GM21381 (cell line): Measurements from ENCODE around the gene SCYL3.
"Not testable (repeated sequence)": the region's sequence is repeated elsewhere in the genome, so short reads cannot be mapped to it uniquely, and the experiment has no call there.

Source experiments
- ATAC-seq: cut with Tn5 transposase; IDR thresholded peaks from one replicate; pipeline ENCODE4 v1.9.1; 2021; ENCODE audit warnings: mild to moderate bottlenecking, moderate library complexity; ENCODE audit not compliant: unreplicated experiment

SCYL3 gene

GRCh38 chr1:169872906-169873305 lies 20.8 kb downstream of the SCYL3 start:
- no peak for ATAC-seq

- ATAC-seq = not testable (repeated sequence)
These were observed 21.7 kb downstream of the SCYL3 start for GRCh38 chr1:169871988-169872387.

DNA sequence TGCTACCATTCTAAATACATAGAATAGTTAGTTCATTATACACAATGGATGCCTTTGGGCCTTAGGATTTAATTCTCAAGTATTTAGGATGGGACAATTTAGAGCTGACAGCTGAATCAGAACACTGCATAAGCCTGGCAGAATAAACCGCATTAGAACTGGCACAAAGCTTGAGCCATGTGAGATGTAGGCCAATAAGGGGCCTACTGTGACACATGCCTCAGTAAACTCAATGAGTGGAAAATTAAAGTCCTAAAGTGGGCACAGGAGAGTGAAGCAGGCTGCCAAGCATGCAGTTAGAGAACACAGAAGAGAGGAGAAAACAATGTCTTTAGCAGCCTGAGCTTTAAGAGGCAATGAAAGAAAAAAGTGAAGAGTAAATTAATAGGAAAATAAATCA lies 24.3 kb downstream of the SCYL3 start:
- no peak for ATAC-seq

- ATAC-seq = no peak
These were observed 24.7 kb downstream of the SCYL3 start for GRCh38 chr1:169868978-169869377.

- ATAC-seq = no peak
These were observed 26.6 kb downstream of the SCYL3 start for GRCh38 chr1:169867012-169867675.

- no peak for ATAC-seq
These were observed 27.1 kb downstream of the SCYL3 start for GRCh38 chr1:169866577-169866976.

DNA sequence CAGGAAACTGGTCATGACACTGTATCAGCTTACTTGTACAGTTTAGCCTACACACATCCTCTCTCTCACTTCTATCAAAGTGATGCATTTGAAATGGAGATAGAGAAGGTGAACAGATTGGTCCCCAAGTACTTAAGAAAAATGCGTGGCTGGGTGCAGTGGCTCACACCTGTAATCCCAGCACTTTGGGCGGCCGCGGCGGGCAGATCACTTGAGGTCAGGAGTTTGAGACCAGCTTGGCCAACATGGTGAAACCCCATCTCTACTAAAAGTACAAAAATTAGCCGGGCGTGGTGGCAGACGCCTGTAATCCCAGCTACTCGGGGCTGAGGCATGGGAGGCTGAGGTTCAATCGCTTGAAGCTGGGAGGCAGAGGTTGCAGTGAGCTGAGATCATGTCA lies 29.2 kb downstream of the SCYL3 start:
- not testable (repeated sequence) for ATAC-seq

GRCh38 chr1:169860750-169861149 lies 32.9 kb downstream of the SCYL3 start:
- no peak for ATAC-seq

DNA sequence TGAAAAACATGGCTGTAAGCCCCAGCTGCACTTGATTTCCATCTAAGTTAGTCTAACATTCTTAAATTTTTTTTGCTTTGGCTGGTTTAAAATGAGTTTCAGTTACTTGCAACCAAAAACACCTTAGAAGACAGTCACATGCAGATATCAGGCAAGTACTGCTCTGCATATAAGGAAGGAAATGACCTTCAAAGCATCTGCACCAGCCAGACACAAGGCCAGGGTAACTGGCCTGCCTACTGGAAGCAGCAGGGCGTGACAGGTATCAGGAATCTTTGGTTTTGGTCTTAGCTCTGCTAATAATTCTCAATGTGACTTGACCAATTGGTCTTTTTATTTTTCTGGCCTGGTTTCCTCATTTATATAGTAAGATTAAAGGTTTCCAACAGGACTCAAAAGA lies 33.5 kb downstream of the SCYL3 start:
- no peak for ATAC-seq

DNA sequence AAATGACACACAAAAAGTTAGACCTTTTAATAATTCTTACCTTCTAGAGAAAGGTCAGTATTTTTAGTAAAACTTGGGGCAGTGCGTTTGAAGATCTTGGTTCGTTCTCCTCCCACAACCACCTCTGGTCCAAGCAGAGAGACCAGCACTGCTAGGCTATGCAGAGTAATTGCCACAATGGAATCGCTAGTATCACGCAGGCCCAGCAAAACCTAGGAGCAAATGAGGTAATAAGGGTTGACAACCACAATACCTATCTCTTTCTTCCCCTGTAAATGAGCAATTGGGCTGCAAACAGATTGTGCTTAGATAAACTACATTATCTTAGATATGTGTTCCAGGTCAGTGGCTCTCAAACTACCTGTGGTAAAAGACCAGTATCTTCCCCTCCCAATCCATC lies 34.7 kb downstream of the SCYL3 start:
- ATAC-seq = no peak

GRCh38 chr1:169858467-169858866 lies 35.2 kb downstream of the SCYL3 start:
- no peak for ATAC-seq

GRCh38 chr1:169853341-169853740 lies 40.4 kb downstream of the SCYL3 start:
- no peak for ATAC-seq

GRCh38 chr1:169849346-169850022 lies 44.2 kb downstream of the SCYL3 start:
- no peak for ATAC-seq

GRCh38 chr1:169848456-169848855 lies 45.2 kb downstream of the SCYL3 start:
- ATAC-seq = no peak

- ATAC-seq = no peak
These were observed 48.6 kb downstream of the SCYL3 start for GRCh38 chr1:169844941-169845608.

GRCh38 chr1:169838942-169839341 lies 54.8 kb downstream of the SCYL3 start:
- ATAC-seq = no peak

GRCh38 chr1:169836198-169836597 lies 57.5 kb downstream of the SCYL3 start:
- no peak for ATAC-seq

GRCh38 chr1:169835647-169836046 lies 58.0 kb downstream of the SCYL3 start:
- no peak for ATAC-seq

DNA sequence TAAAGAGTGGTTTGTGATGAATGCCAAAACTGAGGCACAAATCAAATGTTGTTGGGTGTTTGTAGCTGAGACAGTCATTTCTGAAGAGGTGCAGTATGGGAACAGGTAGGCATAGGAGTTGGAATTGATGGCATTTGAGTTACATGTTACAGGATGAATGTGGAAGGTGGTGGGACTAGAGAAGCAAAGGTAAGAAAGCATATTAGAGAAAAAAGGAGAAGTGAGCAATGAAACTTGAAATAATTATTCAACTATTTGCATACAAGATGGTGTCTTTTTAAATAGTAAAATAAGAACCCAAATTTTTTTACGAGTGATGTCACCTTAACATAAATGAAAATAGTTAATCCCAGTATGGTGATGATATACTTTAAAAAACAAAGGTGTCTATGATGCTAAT lies 58.8 kb downstream of the SCYL3 start:
- ATAC-seq = no peak

- ATAC-seq = no peak
These were observed 60.4 kb downstream of the SCYL3 start for GRCh38 chr1:169833179-169833901.

DNA sequence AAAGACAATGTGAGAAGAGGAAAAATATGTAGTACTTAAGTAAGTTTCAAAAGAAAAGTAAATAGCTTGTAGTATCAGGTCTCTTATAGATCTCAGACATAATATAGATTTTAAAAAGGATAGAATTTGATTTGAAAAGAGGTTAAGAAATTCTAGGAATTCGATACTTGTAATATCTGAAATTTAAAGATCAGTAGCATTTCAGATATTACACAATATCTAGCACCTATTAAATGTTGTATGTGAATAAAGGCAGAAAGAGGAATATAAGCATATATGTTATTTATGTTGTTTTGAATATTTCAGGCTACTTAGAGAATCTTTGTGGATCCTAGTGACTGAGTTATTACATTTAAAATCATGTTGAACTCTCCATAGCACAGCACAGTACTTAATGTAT lies 64.0 kb downstream of the SCYL3 start:
- no peak for ATAC-seq

DNA sequence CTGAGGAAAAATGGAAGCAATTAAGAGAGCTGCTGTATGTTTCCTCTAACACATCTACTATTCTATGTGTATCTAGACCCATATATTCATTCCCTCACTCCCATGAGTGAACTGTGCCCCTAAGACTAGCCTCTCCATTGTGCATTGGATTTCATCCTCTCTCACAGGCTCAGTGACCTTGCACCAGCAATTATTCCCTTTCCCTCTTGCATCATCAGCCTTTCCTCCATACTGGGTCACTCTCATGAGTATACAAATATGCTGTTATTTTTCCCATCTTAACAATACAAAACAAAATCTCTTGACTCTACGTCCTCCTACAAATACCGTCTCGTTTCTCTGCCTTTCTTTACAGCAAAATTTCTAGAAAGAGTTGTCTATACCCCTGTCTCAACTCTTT lies 69.5 kb downstream of the SCYL3 start:
- no peak for ATAC-seq
